PC-3 (cell line): ENCODE measurements around the gene PLA2G2D.

ENCODE experiments used
- EZH2 ChIP-seq: fragments of 300-600 bp; sonication (generic); IDR thresholded peaks from one replicate; pipeline ENCODE4 v1.6.1; 2017; ENCODE audit warnings: antibody characterized with exemption, mild to moderate bottlenecking, low read length; ENCODE audit not compliant: unreplicated experiment
- TF ChIP-seq, protein P1 (sequence below): fragments of 300-600 bp; sonication (generic); conservative IDR thresholded peaks from 2 replicates; pipeline ENCODE4 v1.5.1; 2017; ENCODE audit warnings: antibody characterized with exemption, low read depth, mild to moderate bottlenecking, low read length

DNA sequence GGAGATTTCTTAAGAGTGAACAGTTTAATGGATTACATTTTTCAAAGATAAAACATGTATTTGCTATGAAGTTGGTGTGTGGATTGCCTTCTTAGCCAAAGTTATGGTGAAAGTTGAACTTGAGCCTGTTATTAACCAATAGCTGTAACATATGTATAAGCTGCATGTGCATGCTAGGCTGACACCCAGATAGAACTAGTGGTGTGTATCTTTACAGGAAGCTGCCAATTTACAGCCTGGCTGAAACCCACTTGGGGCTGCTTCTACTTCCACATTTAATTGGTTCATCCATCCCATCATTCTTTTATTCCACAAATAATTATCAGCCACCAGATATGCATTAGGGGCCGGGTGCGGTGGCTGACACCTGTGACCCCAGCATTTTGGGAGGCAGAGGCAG lies 46.1 kb downstream of the PLA2G2D start:
- TF ChIP-seq EZH2 = no peak
- TF ChIP-seq, protein P1, sequence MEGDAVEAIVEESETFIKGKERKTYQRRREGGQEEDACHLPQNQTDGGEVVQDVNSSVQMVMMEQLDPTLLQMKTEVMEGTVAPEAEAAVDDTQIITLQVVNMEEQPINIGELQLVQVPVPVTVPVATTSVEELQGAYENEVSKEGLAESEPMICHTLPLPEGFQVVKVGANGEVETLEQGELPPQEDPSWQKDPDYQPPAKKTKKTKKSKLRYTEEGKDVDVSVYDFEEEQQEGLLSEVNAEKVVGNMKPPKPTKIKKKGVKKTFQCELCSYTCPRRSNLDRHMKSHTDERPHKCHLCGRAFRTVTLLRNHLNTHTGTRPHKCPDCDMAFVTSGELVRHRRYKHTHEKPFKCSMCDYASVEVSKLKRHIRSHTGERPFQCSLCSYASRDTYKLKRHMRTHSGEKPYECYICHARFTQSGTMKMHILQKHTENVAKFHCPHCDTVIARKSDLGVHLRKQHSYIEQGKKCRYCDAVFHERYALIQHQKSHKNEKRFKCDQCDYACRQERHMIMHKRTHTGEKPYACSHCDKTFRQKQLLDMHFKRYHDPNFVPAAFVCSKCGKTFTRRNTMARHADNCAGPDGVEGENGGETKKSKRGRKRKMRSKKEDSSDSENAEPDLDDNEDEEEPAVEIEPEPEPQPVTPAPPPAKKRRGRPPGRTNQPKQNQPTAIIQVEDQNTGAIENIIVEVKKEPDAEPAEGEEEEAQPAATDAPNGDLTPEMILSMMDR = no peak
